ENCODE measurements around the gene MYH14. TPM values are rescaled to one million over a fixed set of nuclear protein-coding genes. Genes with fewer than 3 reads are reported as not detected.

Gene MYH14
- total RNA-seq, 1 donor from 2014 or later: not detected

GRCh38 chr19:50309396-50310125 is 106.1 kb downstream of the MYH14 start:
- Mint-ChIP-seq H3K4me1 (ENCODE audit: unreplicated experiment) (no peaks in the 10 kb centered on the region), H3K36me3 (ENCODE audit: low read depth, unreplicated experiment) (peaks cover 28% of the 10 kb centered on the region), H3K27me3 (ENCODE audit: unreplicated experiment) (peaks cover 15% of the 10 kb centered on the region), H3K27ac (ENCODE audit: unreplicated experiment) (no peak overlapping the region), H3K4me3 (ENCODE audit: unreplicated experiment) (no peak overlapping the region), H3K9me3 (ENCODE audit: unreplicated experiment) (peaks cover 46% of the 10 kb centered on the region)
- no peak for DNase-seq (ENCODE audit: low spot score)
- no peak for TF ChIP-seq CTCF (IDR thresholded peaks at IDR 0.05; ENCODE audit: unreplicated experiment)

GRCh38 chr19:50310759-50311465 is 107.5 kb downstream of the MYH14 start:
- H3K4me1 Mint-ChIP-seq (ENCODE audit: unreplicated experiment): no peaks in the 10 kb centered on the region
- H3K36me3 Mint-ChIP-seq (ENCODE audit: low read depth, unreplicated experiment): peaks cover 24% of the 10 kb centered on the region
- TF ChIP-seq CTCF (IDR thresholded peaks at IDR 0.05; ENCODE audit: unreplicated experiment): no peak
- H3K4me3 Mint-ChIP-seq (ENCODE audit: unreplicated experiment): no peak overlapping the region
- no peak for DNase-seq (ENCODE audit: low spot score)
- peaks cover 15% of the 10 kb centered on the region for H3K27me3 Mint-ChIP-seq (ENCODE audit: unreplicated experiment)
- H3K9me3 Mint-ChIP-seq (ENCODE audit: unreplicated experiment): peaks cover 38% of the 10 kb centered on the region
- no peak overlapping the region for H3K27ac Mint-ChIP-seq (ENCODE audit: unreplicated experiment)

GRCh38 chr19:50311723-50312635 is 108.6 kb downstream of the MYH14 start:
- Mint-ChIP-seq H3K27me3 (ENCODE audit: unreplicated experiment) (peaks cover 18% of the 10 kb centered on the region), H3K4me1 (ENCODE audit: unreplicated experiment) (no peaks in the 10 kb centered on the region), H3K9me3 (ENCODE audit: unreplicated experiment) (peaks cover 33% of the 10 kb centered on the region), H3K27ac (ENCODE audit: unreplicated experiment) (no peak overlapping the region), H3K36me3 (ENCODE audit: low read depth, unreplicated experiment) (peaks cover 18% of the 10 kb centered on the region), H3K4me3 (ENCODE audit: unreplicated experiment) (no peak overlapping the region)
- no peak for TF ChIP-seq CTCF (IDR thresholded peaks at IDR 0.05; ENCODE audit: unreplicated experiment)
- DNase-seq (ENCODE audit: low spot score): no peak

GRCh38 chr19:50312967-50313811 is 109.8 kb downstream of the MYH14 start:
- H3K4me1 Mint-ChIP-seq (ENCODE audit: unreplicated experiment): no peaks in the 10 kb centered on the region
- H3K9me3 Mint-ChIP-seq (ENCODE audit: unreplicated experiment): peaks cover 33% of the 10 kb centered on the region
- TF ChIP-seq CTCF (IDR thresholded peaks at IDR 0.05; ENCODE audit: unreplicated experiment): no peak
- DNase-seq (ENCODE audit: low spot score): no peak
- H3K27me3 Mint-ChIP-seq (ENCODE audit: unreplicated experiment): peaks cover 20% of the 10 kb centered on the region
- no peak overlapping the region for H3K27ac Mint-ChIP-seq (ENCODE audit: unreplicated experiment)
- H3K36me3 Mint-ChIP-seq (ENCODE audit: low read depth, unreplicated experiment): peaks cover 13% of the 10 kb centered on the region
- no peak overlapping the region for H3K4me3 Mint-ChIP-seq (ENCODE audit: unreplicated experiment)

Data from endothelial cell (in vitro differentiated cells).